HFF-Myc (cell line): Measurements from ENCODE around the gene PCDHB10.
A peak's percentile ranks its signal among the peaks of the same experiment; 100 is the strongest.
"Not testable (repeated sequence)": the region's sequence is repeated elsewhere in the genome, so short reads cannot be mapped to it uniquely, and the experiment has no call there.

ENCODE experiments used
- DNase-seq: peaks from one replicate; pipeline ENCODE4 v3.0.0-alpha.2; 2011; ENCODE audit warnings: low read depth; ENCODE audit errors: extremely low read depth
- H3K4me3 ChIP-seq: replicated peaks from 2 replicates; pipeline ENCODE4 v1.5.1; 2011; ENCODE audit warnings: low read depth, mild to moderate bottlenecking, control low read depth, low read length
- CTCF ChIP-seq: IDR thresholded peaks from 2 replicates; pipeline ENCODE4 v1.5.1; 2012; ENCODE audit warnings: mild to moderate bottlenecking, low read depth, low read length, control low read depth; ENCODE audit errors: missing control alignments

Gene PCDHB10

DNA sequence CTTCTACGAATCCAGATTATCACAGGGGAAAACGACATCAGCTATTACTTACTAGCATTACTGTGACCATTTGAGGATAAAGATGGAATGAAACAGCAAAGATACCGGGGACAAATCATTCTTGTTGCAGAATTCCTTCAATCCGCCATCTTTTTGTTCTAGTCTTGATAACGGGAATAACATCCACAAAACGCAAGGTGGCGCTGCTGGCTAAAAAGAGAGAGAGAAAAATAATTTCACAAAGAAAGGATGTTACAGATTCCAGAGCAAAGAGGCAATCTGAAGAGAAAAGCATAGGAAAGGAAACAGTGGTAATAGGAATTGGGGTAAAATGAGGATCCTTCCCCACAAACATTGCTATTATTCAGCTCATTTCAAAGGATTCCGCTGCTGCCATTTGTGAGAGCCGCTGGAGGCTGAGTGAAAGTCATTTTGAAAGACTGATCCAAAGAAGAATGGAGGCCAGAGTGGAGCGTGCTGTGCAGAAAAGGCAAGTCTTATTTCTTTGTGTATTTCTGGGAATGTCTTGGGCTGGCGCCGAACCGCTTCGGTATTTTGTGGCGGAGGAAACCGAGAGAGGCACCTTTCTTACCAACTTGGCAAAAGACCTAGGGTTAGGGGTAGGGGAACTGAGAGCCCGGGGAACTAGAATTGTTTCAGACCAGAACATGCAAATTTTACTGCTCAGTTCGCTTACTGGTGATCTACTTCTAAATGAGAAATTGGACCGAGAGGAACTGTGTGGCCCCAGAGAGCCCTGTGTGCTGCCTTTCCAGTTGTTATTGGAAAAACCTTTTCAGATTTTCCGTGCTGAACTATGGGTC lies 19.6 kb upstream of the PCDHB10 start, which contains the start of gene PCDHB7:
TSS of gene PCDHB7 (plus strand) at position 264 of the 824 bp plus-strand sequence. CDS start at position 456, 192 bp downstream.
- H3K4me3 ChIP-seq, result no peak within 1 kb of the TSS
- TF ChIP-seq CTCF, result peak; percentile 51
- DNase-seq, result no peak

GRCh38 chr5:141174291-141175104 lies 17.7 kb upstream of the PCDHB10 start:
- not testable (repeated sequence) for H3K4me3 ChIP-seq, DNase-seq

DNA sequence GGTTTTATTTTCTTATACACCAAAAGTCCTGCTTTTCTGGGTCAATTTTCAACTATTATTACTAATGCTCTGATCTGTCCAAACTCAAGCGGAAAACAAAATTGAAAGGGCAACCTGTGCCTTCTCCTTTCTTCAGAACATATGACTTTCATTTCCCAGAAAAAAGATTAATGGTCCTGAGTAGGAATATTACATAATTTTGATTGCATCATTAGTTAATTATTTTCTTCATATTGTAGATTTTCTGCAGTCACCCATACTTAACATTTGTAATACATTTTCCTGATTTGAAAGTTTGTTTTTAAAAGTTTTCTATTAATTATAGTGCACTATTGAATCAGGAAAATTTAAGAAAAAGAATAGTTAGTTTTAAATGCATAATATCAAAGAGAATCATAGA lies 16.2 kb upstream of the PCDHB10 start:
- TF ChIP-seq CTCF, result no peak
- H3K4me3 ChIP-seq, result no peak overlapping the region
- no peak for DNase-seq

GRCh38 chr5:141177577-141178191 lies 14.5 kb upstream of the PCDHB10 start, which contains the start of gene PCDHB8:
TSS of gene PCDHB8 (plus strand) at chr5:141177790. CDS start at chr5:141178035, 245 bp downstream.
- H3K4me3 ChIP-seq, DNase-seq: not testable (repeated sequence)

DNA sequence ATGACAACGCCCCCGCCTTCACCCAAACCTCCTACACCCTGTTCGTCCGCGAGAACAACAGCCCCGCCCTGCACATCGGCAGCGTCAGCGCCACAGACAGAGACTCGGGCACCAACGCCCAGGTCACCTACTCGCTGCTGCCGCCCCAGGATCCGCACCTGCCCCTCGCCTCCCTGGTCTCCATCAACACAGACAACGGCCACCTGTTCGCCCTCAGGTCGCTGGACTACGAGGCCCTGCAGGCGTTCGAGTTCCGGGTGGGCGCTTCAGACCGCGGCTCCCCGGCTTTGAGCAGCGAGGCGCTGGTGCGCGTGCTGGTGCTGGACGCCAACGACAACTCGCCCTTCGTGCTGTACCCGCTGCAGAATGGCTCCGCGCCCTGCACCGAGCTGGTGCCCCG lies 12.8 kb upstream of the PCDHB10 start:
- DNase-seq, H3K4me3 ChIP-seq: not testable (repeated sequence)

DNA sequence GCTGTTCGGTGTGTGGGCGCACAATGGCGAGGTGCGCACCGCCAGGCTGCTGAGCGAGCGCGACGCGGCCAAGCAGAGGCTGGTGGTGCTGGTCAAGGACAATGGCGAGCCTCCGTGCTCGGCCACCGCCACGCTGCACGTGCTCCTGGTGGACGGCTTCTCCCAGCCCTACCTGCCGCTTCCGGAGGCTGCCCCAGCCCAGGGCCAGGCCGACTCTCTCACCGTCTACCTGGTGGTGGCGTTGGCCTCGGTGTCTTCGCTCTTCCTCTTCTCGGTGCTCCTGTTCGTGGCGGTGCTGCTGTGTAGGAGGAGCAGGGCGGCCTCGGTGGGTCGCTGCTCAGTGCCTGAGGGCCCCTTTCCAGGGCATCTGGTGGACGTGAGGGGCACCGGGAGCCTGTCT lies 12.3 kb upstream of the PCDHB10 start:
- not testable (repeated sequence) for DNase-seq, H3K4me3 ChIP-seq

- DNase-seq, result no peak
- TF ChIP-seq CTCF, result no peak
- H3K4me3 ChIP-seq, result no peak overlapping the region
Observed at GRCh38 chr5:141180313-141180712, 11.8 kb upstream of the PCDHB10 start.

DNA sequence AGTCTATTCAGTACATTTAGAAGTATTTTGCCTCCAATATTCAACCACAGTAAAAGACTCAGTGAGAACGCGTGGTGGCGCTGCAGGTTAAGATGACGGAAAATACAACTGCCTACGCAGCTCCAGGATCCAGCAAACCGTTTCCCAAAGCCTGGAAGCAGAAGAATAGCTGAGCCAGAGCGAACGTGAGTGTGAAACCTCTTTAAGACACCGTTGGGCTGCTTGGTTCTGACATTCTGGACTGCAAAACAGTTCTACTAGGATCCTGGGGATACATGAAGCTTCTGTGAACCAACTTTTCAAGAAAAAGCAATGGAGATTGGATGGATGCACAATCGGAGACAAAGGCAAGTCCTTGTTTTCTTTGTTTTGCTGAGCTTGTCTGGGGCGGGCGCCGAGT lies 9.9 kb upstream of the PCDHB10 start, which contains the start of gene PCDHB16:
TSS of gene PCDHB16 (plus strand) at position 140 of the 400 bp plus-strand sequence. CDS start at position 313, 173 bp downstream.
- DNase-seq, result no peak

DNA sequence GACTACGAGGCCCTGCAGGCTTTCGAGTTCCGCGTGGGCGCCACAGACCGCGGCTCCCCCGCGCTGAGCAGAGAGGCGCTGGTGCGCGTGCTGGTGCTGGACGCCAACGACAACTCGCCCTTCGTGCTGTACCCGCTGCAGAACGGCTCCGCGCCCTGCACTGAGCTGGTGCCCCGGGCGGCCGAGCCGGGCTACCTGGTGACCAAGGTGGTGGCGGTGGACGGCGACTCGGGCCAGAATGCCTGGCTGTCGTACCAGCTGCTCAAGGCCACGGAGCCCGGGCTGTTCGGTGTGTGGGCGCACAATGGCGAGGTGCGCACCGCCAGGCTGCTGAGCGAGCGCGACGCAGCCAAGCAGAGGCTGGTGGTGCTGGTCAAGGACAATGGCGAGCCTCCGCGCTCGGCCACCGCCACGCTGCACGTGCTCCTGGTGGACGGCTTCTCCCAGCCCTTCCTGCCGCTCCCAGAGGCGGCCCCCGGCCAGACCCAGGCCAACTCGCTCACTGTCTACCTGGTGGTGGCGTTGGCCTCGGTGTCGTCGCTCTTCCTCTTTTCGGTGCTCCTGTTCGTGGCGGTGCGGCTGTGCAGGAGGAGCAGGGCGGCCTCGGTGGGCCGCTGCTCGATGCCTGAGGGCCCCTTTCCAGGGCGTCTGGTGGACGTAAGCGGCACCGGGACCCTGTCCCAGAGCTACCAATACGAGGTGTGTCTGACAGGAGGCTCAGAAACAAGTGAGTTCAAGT lies 7.9 kb upstream of the PCDHB10 start:
- H3K4me3 ChIP-seq, DNase-seq: not testable (repeated sequence)

More for the DNA sequence above, 9.9 kb upstream of the PCDHB10 start, which contains the start of gene PCDHB16:
- peak; percentile 17 for TF ChIP-seq CTCF
- no peak within 1 kb of the TSS for H3K4me3 ChIP-seq
